ENCODE data around the gene TNFRSF9. TPM values are rescaled to one million over a fixed set of nuclear protein-coding genes. Genes with fewer than 3 reads are reported as not detected.

TNFRSF9 gene
- polyA plus RNA-seq (2013, experiment 1 of 2), result 0.08 TPM
- polyA plus RNA-seq (2013, experiment 2 of 2), result 0.14 TPM

DNA sequence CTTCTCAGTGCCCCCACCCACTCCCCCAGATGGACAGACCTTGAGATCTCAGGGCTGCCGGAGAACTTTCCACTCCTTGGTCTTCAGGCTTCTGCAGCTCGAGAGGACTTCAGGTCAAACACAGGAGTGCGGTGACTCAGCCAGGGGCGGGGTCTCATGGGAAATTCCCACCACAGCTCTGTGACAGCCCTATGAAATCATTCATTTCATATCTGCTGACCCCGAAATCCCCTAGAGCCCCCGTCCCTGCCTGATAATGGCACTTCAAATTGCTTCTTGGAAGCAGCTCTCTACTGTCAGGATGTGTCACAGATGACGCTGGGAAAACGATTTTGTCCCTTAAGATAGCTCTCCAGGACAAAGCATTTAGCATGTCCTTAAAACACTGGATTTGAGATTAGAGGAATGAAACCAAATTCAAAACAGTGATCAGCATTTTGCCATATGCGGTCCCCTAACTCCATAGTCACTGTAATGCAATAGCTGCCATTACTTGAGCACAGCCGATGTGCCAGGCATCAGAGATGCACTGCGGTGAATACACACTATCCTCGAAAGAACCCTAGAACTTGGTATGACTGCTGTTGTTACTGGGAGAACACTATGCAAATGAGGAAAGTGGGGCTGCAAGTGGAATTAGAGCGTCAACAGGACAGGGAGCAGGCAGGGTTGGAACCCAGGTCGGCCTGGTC is at the start of gene TNFRSF9:
Gene TNFRSF9 (minus strand): TSS at position 95 of the 692 bp plus-strand sequence. CDS start 845 bp downstream, outside the sequence.
- H3K14ac ChIP-seq (ENCODE audit: low read length in 2 of 2), result peak within 1 kb of the TSS in 1 of 2 experiments; percentile 26
- H2BK15ac ChIP-seq (ENCODE audit: low read depth, poor library complexity, severe bottlenecking), result no peak within 1 kb of the TSS
- H2AK5ac ChIP-seq (ENCODE audit: low read length, severe bottlenecking), result no peak within 1 kb of the TSS
- peak within 1 kb of the TSS; percentile 0 to 81 for H2BK12ac ChIP-seq (ENCODE audit: low read length in 2 of 2)
- H2AFZ ChIP-seq (ENCODE audit: low read depth, low read length), result no peak within 1 kb of the TSS
- no peak within 1 kb of the TSS for H3K9ac ChIP-seq (ENCODE audit: low read length)
- H3K4me1 ChIP-seq (ENCODE audit: control insufficient read depth, insufficient read depth, low read depth, low read length), result peaks cover 7% of the 10 kb centered on the region
- peak within 1 kb of the TSS; percentile 35 for H2BK120ac ChIP-seq (ENCODE audit: low read depth, low read length)
- WGBS, result 55% methylated on average over 14 of the region's 14 CpGs
- no peak within 1 kb of the TSS for H3K27ac ChIP-seq (ENCODE audit: low read length, poor library complexity, severe bottlenecking)
- H3K79me1 ChIP-seq (replicated peaks; ENCODE audit: low read length, poor library complexity, severe bottlenecking), result no peaks in the 10 kb centered on the region
- peak; percentile 86 for DNase-seq
- no peak within 1 kb of the TSS for H2BK5ac ChIP-seq (ENCODE audit: low read depth, low read length, poor library complexity, severe bottlenecking)
- peak within 1 kb of the TSS in 1 of 2 experiments; percentile 79 for H3K18ac ChIP-seq (ENCODE audit: low read depth in 1 of 2, low read length in 2 of 2)
- peak within 1 kb of the TSS; percentile 70 for H4K8ac ChIP-seq (ENCODE audit: low read length)
- no peak within 1 kb of the TSS for H3K4ac ChIP-seq (ENCODE audit: low read depth in 1 of 2, low read length in 2 of 2)
- H3K9me3 ChIP-seq (ENCODE audit: control insufficient read depth, low read length), result no peaks in the 10 kb centered on the region
- peaks cover 23 to 28% of the 10 kb centered on the region in 2 experiments for H3K27me3 ChIP-seq (ENCODE audit: control insufficient read depth in 1 of 2, insufficient read depth in 1 of 2, low read length in 2 of 2)
- H4K91ac ChIP-seq (ENCODE audit: low read length), result no peak within 1 kb of the TSS
- H3K4me3 ChIP-seq (ENCODE audit: insufficient read depth in 1 of 2, low read depth in 1 of 2, low read length in 2 of 2), result no peak within 1 kb of the TSS
- H3K4me2 ChIP-seq (ENCODE audit: low read length, poor library complexity, severe bottlenecking), result no peak within 1 kb of the TSS
- no peak within 1 kb of the TSS for H3K23ac ChIP-seq (ENCODE audit: low read length in 2 of 2)
- H3K36me3 ChIP-seq (ENCODE audit: control insufficient read depth in 1 of 2, insufficient read depth in 2 of 2, low read depth in 1 of 2, low read length in 2 of 2), result no peaks in the 10 kb centered on the region

DNA sequence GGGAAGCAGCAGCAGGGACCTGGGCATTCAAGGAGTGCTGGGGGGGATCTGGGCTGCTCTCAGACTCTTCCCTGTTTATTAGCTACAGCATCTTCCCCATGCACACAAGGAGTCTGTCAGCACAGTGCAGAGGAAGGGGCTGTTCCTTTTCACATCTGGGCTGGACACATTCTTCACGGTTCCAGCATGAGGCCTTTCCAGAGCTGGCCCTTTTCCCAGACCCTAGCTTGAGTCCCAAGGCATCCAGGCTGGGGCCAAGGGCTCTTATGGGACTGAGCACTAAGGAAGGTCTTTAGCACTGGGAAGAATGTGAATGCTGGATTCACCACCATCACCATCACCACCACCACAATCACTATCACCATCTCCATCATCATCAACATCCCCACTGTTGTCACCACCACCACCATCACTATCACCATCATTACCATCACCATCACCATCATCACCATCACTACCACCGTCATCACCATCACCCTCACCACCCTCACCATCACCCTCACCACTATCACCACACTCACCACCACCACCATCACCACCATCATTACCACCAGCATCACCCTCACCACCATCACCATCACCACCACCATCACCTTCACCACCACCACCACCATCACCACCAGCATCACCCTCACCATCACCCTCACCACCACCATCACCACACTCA is 49.3 kb upstream of the TNFRSF9 start:
- peaks cover 7% of the 10 kb centered on the region for H3K4me1 ChIP-seq (ENCODE audit: control insufficient read depth, insufficient read depth, low read depth, low read length)
- H4K91ac ChIP-seq (ENCODE audit: low read length), result no peak overlapping the region
- H2BK12ac ChIP-seq (ENCODE audit: low read length in 2 of 2), result peak overlapping the region in 1 of 2 experiments; percentile 10
- H3K27ac ChIP-seq (ENCODE audit: low read length, poor library complexity, severe bottlenecking), result no peak overlapping the region
- no peak overlapping the region for H3K18ac ChIP-seq (ENCODE audit: low read depth in 1 of 2, low read length in 2 of 2)
- H3K4me3 ChIP-seq (ENCODE audit: insufficient read depth in 1 of 2, low read depth in 1 of 2, low read length in 2 of 2), result no peak overlapping the region
- no peak for DNase-seq
- no peak overlapping the region for H2AFZ ChIP-seq (ENCODE audit: low read depth, low read length)
- no peaks in the 10 kb centered on the region for H3K27me3 ChIP-seq (ENCODE audit: control insufficient read depth in 1 of 2, insufficient read depth in 1 of 2, low read length in 2 of 2)
- H4K8ac ChIP-seq (ENCODE audit: low read length), result no peak overlapping the region
- H2BK15ac ChIP-seq (ENCODE audit: low read depth, poor library complexity, severe bottlenecking), result no peak overlapping the region
- H3K23ac ChIP-seq (ENCODE audit: low read length in 2 of 2), result no peak overlapping the region
- H3K79me1 ChIP-seq (replicated peaks; ENCODE audit: low read length, poor library complexity, severe bottlenecking), result peaks cover 2% of the 10 kb centered on the region
- no peak overlapping the region for H2BK5ac ChIP-seq (ENCODE audit: low read depth, low read length, poor library complexity, severe bottlenecking)
- H3K4ac ChIP-seq (ENCODE audit: low read depth in 1 of 2, low read length in 2 of 2), result no peak overlapping the region
- H3K9ac ChIP-seq (ENCODE audit: low read length), result no peak overlapping the region
- H3K14ac ChIP-seq (ENCODE audit: low read length in 2 of 2), result no peak overlapping the region
- H2BK120ac ChIP-seq (ENCODE audit: low read depth, low read length), result no peak overlapping the region
- WGBS, result 99% methylated on average over 2 of the region's 2 CpGs
- H3K36me3 ChIP-seq (ENCODE audit: control insufficient read depth in 1 of 2, insufficient read depth in 2 of 2, low read depth in 1 of 2, low read length in 2 of 2), result peaks cover 24 to 29% of the 10 kb centered on the region in 2 experiments
- no peaks in the 10 kb centered on the region for H3K9me3 ChIP-seq (ENCODE audit: control insufficient read depth, low read length)
- H3K4me2 ChIP-seq (ENCODE audit: low read length, poor library complexity, severe bottlenecking), result no peak overlapping the region
- H2AK5ac ChIP-seq (ENCODE audit: low read length, severe bottlenecking), result no peak overlapping the region

DNA sequence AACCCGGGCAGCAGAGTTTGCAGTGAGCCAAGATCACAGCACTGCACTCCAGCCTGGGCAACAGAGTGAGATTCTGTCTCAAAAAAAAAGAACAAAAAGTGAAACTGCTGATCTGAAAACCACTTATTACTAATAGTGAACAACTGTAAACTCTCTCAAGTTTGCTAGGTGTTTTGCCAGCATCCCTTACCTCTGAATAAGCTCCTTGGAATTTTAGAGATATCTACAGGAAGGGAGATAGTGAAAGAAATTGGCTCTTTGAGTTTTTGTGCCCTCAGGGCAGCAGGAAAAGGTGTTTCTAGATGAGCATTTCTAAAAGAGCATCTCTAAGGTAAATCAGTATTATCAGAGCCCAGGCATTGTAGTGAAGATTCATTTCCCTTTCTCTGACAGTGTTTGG is 47.9 kb upstream of the TNFRSF9 start:
- no peak overlapping the region for H2BK15ac ChIP-seq (ENCODE audit: low read depth, poor library complexity, severe bottlenecking)
- no peak overlapping the region for H2BK5ac ChIP-seq (ENCODE audit: low read depth, low read length, poor library complexity, severe bottlenecking)
- H3K14ac ChIP-seq (ENCODE audit: low read length in 2 of 2), result no peak overlapping the region
- H3K9ac ChIP-seq (ENCODE audit: low read length), result no peak overlapping the region
- H3K4ac ChIP-seq (ENCODE audit: low read depth in 1 of 2, low read length in 2 of 2), result no peak overlapping the region
- no peak overlapping the region for H3K4me3 ChIP-seq (ENCODE audit: insufficient read depth in 1 of 2, low read depth in 1 of 2, low read length in 2 of 2)
- H3K27me3 ChIP-seq (ENCODE audit: control insufficient read depth in 1 of 2, insufficient read depth in 1 of 2, low read length in 2 of 2), result no peaks in the 10 kb centered on the region
- 100% methylated on average over 1 of the region's 1 CpG for WGBS
- H3K23ac ChIP-seq (ENCODE audit: low read length in 2 of 2), result no peak overlapping the region
- peaks cover 4% of the 10 kb centered on the region for H3K4me1 ChIP-seq (ENCODE audit: control insufficient read depth, insufficient read depth, low read depth, low read length)
- no peak overlapping the region for H3K18ac ChIP-seq (ENCODE audit: low read depth in 1 of 2, low read length in 2 of 2)
- H3K36me3 ChIP-seq (ENCODE audit: control insufficient read depth in 1 of 2, insufficient read depth in 2 of 2, low read depth in 1 of 2, low read length in 2 of 2), result peaks cover 37 to 38% of the 10 kb centered on the region in 2 experiments
- no peak overlapping the region for H3K4me2 ChIP-seq (ENCODE audit: low read length, poor library complexity, severe bottlenecking)
- no peak overlapping the region for H2AFZ ChIP-seq (ENCODE audit: low read depth, low read length)
- peak; percentile 12 for DNase-seq
- H2BK12ac ChIP-seq (ENCODE audit: low read length in 2 of 2), result no peak overlapping the region
- H3K27ac ChIP-seq (ENCODE audit: low read length, poor library complexity, severe bottlenecking), result no peak overlapping the region
- H3K9me3 ChIP-seq (ENCODE audit: control insufficient read depth, low read length), result no peaks in the 10 kb centered on the region
- no peak overlapping the region for H2AK5ac ChIP-seq (ENCODE audit: low read length, severe bottlenecking)
- H2BK120ac ChIP-seq (ENCODE audit: low read depth, low read length), result no peak overlapping the region
- peaks cover 8% of the 10 kb centered on the region for H3K79me1 ChIP-seq (replicated peaks; ENCODE audit: low read length, poor library complexity, severe bottlenecking)
- H4K8ac ChIP-seq (ENCODE audit: low read length), result no peak overlapping the region
- no peak overlapping the region for H4K91ac ChIP-seq (ENCODE audit: low read length)

DNA sequence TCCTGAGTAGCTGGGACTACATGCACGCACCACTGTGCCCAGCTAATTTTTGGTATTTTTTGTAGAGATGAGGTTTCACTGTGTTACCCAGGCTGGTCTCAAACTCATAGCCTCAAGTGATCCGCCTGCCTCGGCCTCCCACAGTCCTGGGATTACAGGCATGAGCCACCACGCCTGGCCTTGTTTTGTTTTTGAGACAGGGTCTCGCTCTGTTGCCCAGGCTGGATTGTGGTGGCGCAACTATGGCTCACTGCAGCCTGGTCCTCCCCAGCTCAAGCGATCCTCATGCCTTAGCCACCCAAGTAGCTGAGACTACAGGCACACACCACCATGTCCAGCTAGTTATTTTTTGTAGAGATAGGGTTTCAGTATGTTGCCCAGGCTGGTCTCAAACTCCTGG is 46.9 kb upstream of the TNFRSF9 start:
- Histone ChIP-seq H3K18ac (ENCODE audit: low read depth in 1 of 2, low read length in 2 of 2) (no peak overlapping the region), H3K14ac (ENCODE audit: low read length in 2 of 2) (no peak overlapping the region), H3K79me1 (replicated peaks; ENCODE audit: low read length, poor library complexity, severe bottlenecking) (peaks cover 15% of the 10 kb centered on the region), H3K4ac (ENCODE audit: low read depth in 1 of 2, low read length in 2 of 2) (no peak overlapping the region), H2AFZ (ENCODE audit: low read depth, low read length) (no peak overlapping the region), H4K91ac (ENCODE audit: low read length) (no peak overlapping the region), H2BK15ac (ENCODE audit: low read depth, poor library complexity, severe bottlenecking) (no peak overlapping the region), H3K4me3 (ENCODE audit: insufficient read depth in 1 of 2, low read depth in 1 of 2, low read length in 2 of 2) (no peak overlapping the region), H2BK5ac (ENCODE audit: low read depth, low read length, poor library complexity, severe bottlenecking) (no peak overlapping the region), H3K27me3 (ENCODE audit: control insufficient read depth in 1 of 2, insufficient read depth in 1 of 2, low read length in 2 of 2) (no peaks in the 10 kb centered on the region), H4K8ac (ENCODE audit: low read length) (no peak overlapping the region), H2BK120ac (ENCODE audit: low read depth, low read length) (no peak overlapping the region), H3K4me1 (ENCODE audit: control insufficient read depth, insufficient read depth, low read depth, low read length) (peaks cover 4% of the 10 kb centered on the region), H3K27ac (ENCODE audit: low read length, poor library complexity, severe bottlenecking) (no peak overlapping the region), H2BK12ac (ENCODE audit: low read length in 2 of 2) (no peak overlapping the region), H3K23ac (ENCODE audit: low read length in 2 of 2) (no peak overlapping the region), H3K36me3 (ENCODE audit: control insufficient read depth in 1 of 2, insufficient read depth in 2 of 2, low read depth in 1 of 2, low read length in 2 of 2) (peaks cover 47 to 48% of the 10 kb centered on the region in 2 experiments), H3K9me3 (ENCODE audit: control insufficient read depth, low read length) (no peaks in the 10 kb centered on the region), H3K9ac (ENCODE audit: low read length) (no peak overlapping the region), H2AK5ac (ENCODE audit: low read length, severe bottlenecking) (no peak overlapping the region), H3K4me2 (ENCODE audit: low read length, poor library complexity, severe bottlenecking) (no peak overlapping the region)
- 100% methylated on average over 6 of the region's 7 CpGs for WGBS
- no peak for DNase-seq
